Ishikawa (cell line): ENCODE results near the gene CSNK1D.

Experiments used
- CEBPB ChIP-seq: IDR thresholded peaks from 2 replicates; pipeline ENCODE4 v1.6.1; 2012
- CREB1 ChIP-seq: IDR thresholded peaks from 2 replicates; pipeline ENCODE4 v1.6.1; 2012; ENCODE audit warnings: low read depth
- EGR1 ChIP-seq: IDR thresholded peaks from 2 replicates; pipeline ENCODE4 v1.6.1; 2012
- EP300 ChIP-seq: IDR thresholded peaks from 2 replicates; pipeline ENCODE4 v1.6.1; 2012; ENCODE audit warnings: borderline replicate concordance
- FOXM1 ChIP-seq: IDR thresholded peaks from 2 replicates; pipeline ENCODE4 v1.6.1; 2012; ENCODE audit warnings: low read depth, borderline replicate concordance
- MAX ChIP-seq: IDR thresholded peaks from 2 replicates; pipeline ENCODE4 v1.6.1; 2012
- NFIC ChIP-seq: IDR thresholded peaks from 2 replicates; pipeline ENCODE4 v1.6.1; 2012
- RAD21 ChIP-seq: IDR thresholded peaks from 2 replicates; pipeline ENCODE4 v1.6.1; 2012; ENCODE audit warnings: low read depth
- REST ChIP-seq: IDR thresholded peaks from 2 replicates; pipeline ENCODE4 v1.6.1; 2012; ENCODE audit warnings: low read depth, mild to moderate bottlenecking
- TAF1 ChIP-seq: IDR thresholded peaks from 2 replicates; pipeline ENCODE4 v1.6.1; 2012; ENCODE audit warnings: low read depth, mild to moderate bottlenecking
- TCF12 ChIP-seq: IDR thresholded peaks from 2 replicates; pipeline ENCODE4 v1.6.1; 2012; ENCODE audit warnings: low read depth
- TEAD4 ChIP-seq: IDR thresholded peaks from 2 replicates; pipeline ENCODE4 v1.6.1; 2012
- USF1 ChIP-seq: IDR thresholded peaks from 2 replicates; pipeline ENCODE4 v1.6.1; 2012
- YY1 ChIP-seq: IDR thresholded peaks from 2 replicates; pipeline ENCODE4 v1.6.1; 2012; ENCODE audit warnings: low read depth
- ZBTB7A ChIP-seq: IDR thresholded peaks from 2 replicates; pipeline ENCODE4 v1.6.1; 2012; ENCODE audit warnings: low read depth

Gene CSNK1D

GRCh38 chr17:82231562-82232321, 41.8 kb downstream of the CSNK1D start:
- no peak for TF ChIP-seq MAX
- TF ChIP-seq EGR1, result peak; percentile 41; the same call in 1 of the 2 replicates
- 0 out of 2 replicates have a peak, but pooled peaks have one; percentile 6 for TF ChIP-seq NFIC
- no peak for TF ChIP-seq RAD21
- TF ChIP-seq TAF1, result 0 out of 2 replicates have a peak, but pooled peaks have one; percentile 7
- peak; percentile 65 for TF ChIP-seq CEBPB
- no peak for TF ChIP-seq TCF12
- no peak for TF ChIP-seq FOXM1
- TF ChIP-seq REST, result no peak
- TF ChIP-seq TEAD4, result no peak
- no peak for TF ChIP-seq USF1
- peak; percentile 56; the same call in 1 of the 2 replicates for TF ChIP-seq ZBTB7A
- TF ChIP-seq EP300, result no peak

GRCh38 chr17:82231312-82231561, 42.3 kb downstream of the CSNK1D start:
- TF ChIP-seq TAF1 (0 out of 2 replicates have a peak, but pooled peaks have one; percentile 12), RAD21 (no peak), YY1 (no peak), TEAD4 (no peak)

GRCh38 chr17:82230609-82231311, 42.7 kb downstream of the CSNK1D start:
- no peak for TF ChIP-seq CREB1
- no peak for TF ChIP-seq REST
- peak; percentile 54 for TF ChIP-seq NFIC
- TF ChIP-seq CEBPB, result no peak
- TF ChIP-seq USF1, result peak; percentile 78
- no peak for TF ChIP-seq RAD21
- TF ChIP-seq TEAD4, result no peak; the same call in 1 of the 2 replicates
- peak; percentile 33; the same call in 1 of the 2 replicates for TF ChIP-seq YY1
- no peak for TF ChIP-seq FOXM1
- TF ChIP-seq EP300, result peak; percentile 48; the same call in 1 of the 2 replicates
- TF ChIP-seq EGR1, result no peak
- TF ChIP-seq TAF1, result no peak
- peak; percentile 23; the same call in 1 of the 2 replicates for TF ChIP-seq ZBTB7A
- TF ChIP-seq MAX, result peak; percentile 84
- peak; percentile 65; the same call in 1 of the 2 replicates for TF ChIP-seq TCF12

- TF ChIP-seq TAF1, result 0 out of 2 replicates have a peak, but pooled peaks have one; percentile 12
- no peak; the same call in 1 of the 2 replicates for TF ChIP-seq ZBTB7A
- no peak for TF ChIP-seq YY1
Observed at GRCh38 chr17:82229698-82230608, 43.5 kb downstream of the CSNK1D start.
